Measurements from ENCODE around the gene CYP4Z1.

DNA sequence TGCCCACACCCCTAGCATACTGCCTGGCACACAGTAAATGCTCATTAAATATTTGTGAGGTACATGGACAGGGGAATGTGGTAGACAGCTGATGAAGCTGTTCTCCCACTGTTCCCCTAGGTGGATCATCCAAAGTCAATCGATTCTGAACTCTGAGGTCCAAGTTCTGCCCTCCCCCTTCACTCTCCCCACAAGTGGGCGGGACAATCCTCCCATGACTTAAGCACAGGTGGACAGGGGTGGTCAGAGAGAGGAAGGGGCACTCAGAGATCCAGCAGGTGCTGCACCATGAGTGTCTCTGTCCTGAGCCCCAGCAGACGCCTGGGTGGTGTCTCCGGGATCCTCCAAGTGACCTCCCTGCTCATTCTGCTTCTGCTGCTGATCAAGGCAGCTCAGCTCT lies 70.2 kb downstream of the CYP4Z1 start, which contains the start of gene CYP4A22:
- TF ChIP-seq, protein P1, sequence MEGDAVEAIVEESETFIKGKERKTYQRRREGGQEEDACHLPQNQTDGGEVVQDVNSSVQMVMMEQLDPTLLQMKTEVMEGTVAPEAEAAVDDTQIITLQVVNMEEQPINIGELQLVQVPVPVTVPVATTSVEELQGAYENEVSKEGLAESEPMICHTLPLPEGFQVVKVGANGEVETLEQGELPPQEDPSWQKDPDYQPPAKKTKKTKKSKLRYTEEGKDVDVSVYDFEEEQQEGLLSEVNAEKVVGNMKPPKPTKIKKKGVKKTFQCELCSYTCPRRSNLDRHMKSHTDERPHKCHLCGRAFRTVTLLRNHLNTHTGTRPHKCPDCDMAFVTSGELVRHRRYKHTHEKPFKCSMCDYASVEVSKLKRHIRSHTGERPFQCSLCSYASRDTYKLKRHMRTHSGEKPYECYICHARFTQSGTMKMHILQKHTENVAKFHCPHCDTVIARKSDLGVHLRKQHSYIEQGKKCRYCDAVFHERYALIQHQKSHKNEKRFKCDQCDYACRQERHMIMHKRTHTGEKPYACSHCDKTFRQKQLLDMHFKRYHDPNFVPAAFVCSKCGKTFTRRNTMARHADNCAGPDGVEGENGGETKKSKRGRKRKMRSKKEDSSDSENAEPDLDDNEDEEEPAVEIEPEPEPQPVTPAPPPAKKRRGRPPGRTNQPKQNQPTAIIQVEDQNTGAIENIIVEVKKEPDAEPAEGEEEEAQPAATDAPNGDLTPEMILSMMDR (IDR thresholded peaks at IDR 0.05): no peak
- no peak for TF ChIP-seq POLR2A (IDR thresholded peaks at IDR 0.05)
- no peak for TF ChIP-seq POLR2AphosphoS5 (IDR thresholded peaks at IDR 0.05)
- no peak for TF ChIP-seq EP300 (IDR thresholded peaks at IDR 0.05)

All from gastroesophageal sphincter (tissue), 3 donors.